Measurements from ENCODE around the gene MAFG.

Gene MAFG

GRCh38 chr17:81966343-81967243 lies 39.1 kb upstream of the MAFG start:
- no peak overlapping the region for H3K27ac ChIP-seq (ENCODE audit: extremely low read depth, low read depth, low read length)
- no peak for TF ChIP-seq ZNF521 (tag by site-specific recombination; IDR thresholded peaks at IDR 0.05)
- no peak for TF ChIP-seq SCRT1 (tag by site-specific recombination; IDR thresholded peaks at IDR 0.05; ENCODE audit: borderline replicate concordance)
- no peak for TF ChIP-seq ZNF768 (tag by site-specific recombination; IDR thresholded peaks at IDR 0.05)
- peak; percentile 50; the same call in 1 of the 2 replicates for TF ChIP-seq PATZ1 (tag by site-specific recombination; IDR thresholded peaks at IDR 0.05)
- no peak for TF ChIP-seq ZNF394 (tag by site-specific recombination; IDR thresholded peaks at IDR 0.05; ENCODE audit: borderline replicate concordance)
- TF ChIP-seq, protein P1, sequence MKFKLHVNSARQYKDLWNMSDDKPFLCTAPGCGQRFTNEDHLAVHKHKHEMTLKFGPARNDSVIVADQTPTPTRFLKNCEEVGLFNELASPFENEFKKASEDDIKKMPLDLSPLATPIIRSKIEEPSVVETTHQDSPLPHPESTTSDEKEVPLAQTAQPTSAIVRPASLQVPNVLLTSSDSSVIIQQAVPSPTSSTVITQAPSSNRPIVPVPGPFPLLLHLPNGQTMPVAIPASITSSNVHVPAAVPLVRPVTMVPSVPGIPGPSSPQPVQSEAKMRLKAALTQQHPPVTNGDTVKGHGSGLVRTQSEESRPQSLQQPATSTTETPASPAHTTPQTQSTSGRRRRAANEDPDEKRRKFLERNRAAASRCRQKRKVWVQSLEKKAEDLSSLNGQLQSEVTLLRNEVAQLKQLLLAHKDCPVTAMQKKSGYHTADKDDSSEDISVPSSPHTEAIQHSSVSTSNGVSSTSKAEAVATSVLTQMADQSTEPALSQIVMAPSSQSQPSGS (tag by site-specific recombination; IDR thresholded peaks at IDR 0.05; ENCODE audit: low read depth), result no peak
- no peak for TF ChIP-seq ZFP37 (tag by site-specific recombination; IDR thresholded peaks at IDR 0.05)
- TF ChIP-seq HOXC10 (CRISPR knock-in tag; IDR thresholded peaks at IDR 0.05), result no peak
- no peak for TF ChIP-seq ZNF354C (tag by site-specific recombination; IDR thresholded peaks at IDR 0.05; ENCODE audit: borderline replicate concordance, low read depth)
- TF ChIP-seq ZNF776 (tag by site-specific recombination; IDR thresholded peaks at IDR 0.05; ENCODE audit: borderline replicate concordance), result no peak
- TF ChIP-seq ZNF580 (tag by site-specific recombination; IDR thresholded peaks at IDR 0.05), result no peak
- TF ChIP-seq GLIS1 (tag by site-specific recombination; IDR thresholded peaks at IDR 0.05), result no peak
- no peak for TF ChIP-seq ZNF792 (tag by site-specific recombination; IDR thresholded peaks at IDR 0.05)
- no peak for TF ChIP-seq ZNF449 (tag by site-specific recombination; IDR thresholded peaks at IDR 0.05)
- TF ChIP-seq ZNF341 (tag by site-specific recombination; IDR thresholded peaks at IDR 0.05; ENCODE audit: low read depth), result peak; percentile 79
- no peak for TF ChIP-seq YY2 (tag by site-specific recombination; IDR thresholded peaks at IDR 0.05)
- no peak for TF ChIP-seq ZFHX2 (tag by site-specific recombination; conservative IDR thresholded peaks at IDR 0.05)
- H3K4me1 ChIP-seq (ENCODE audit: control insufficient read depth, insufficient read depth, low read length), result no peaks in the 10 kb centered on the region
- ChIA-PET POLR2A (interaction anchor here (1.4 kb wide), 1 partner anchor 16 kb away, joined by 10 read pairs; no protein-coding TSS in a partner anchor), CTCF (interaction anchor here (0.6 to 1.7 kb wide), 3 partner anchors 53 to 675 kb away, joined by 3 to 9 read pairs (median 4); no protein-coding TSS in a partner anchor)
- no peaks in the 10 kb centered on the region for H3K36me3 ChIP-seq (ENCODE audit: control insufficient read depth in 2 of 2, insufficient read depth in 1 of 2, low read length in 2 of 2)
- H3K9me3 ChIP-seq (ENCODE audit: control insufficient read depth, insufficient read depth, low read depth, low read length), result no peaks in the 10 kb centered on the region
- H3K4me3 ChIP-seq (ENCODE audit: low read depth, low read length), result no peak overlapping the region
